Esophagus muscularis mucosa (tissue), 4 donors: ENCODE data around the gene C17orf114.

Experiments used
- CTCF ChIP-seq, 3 experiments: fragments of 200-600 bp in 2 of 3; fragments of 450-650 bp in 1 of 3; sonication (generic) in 2 of 3; IDR thresholded peaks; one replicate each; pipeline ENCODE4 v1.5.1; 2017 to 2019; ENCODE audit warnings: antibody characterized with exemption in 3 of 3, mild to moderate bottlenecking in 2 of 3, moderate library complexity in 1 of 3
- EP300 ChIP-seq: sonication (generic); formaldehyde crosslinking; IDR thresholded peaks from one replicate; pipeline ENCODE4 v1.6.1; 2017; ENCODE audit warnings: antibody characterized with exemption
- POLR2A ChIP-seq: fragments of 450-650 bp; IDR thresholded peaks from one replicate; pipeline ENCODE4 v1.6.1; 2017; ENCODE audit warnings: antibody characterized with exemption, moderate library complexity, mild to moderate bottlenecking, low read depth
- POLR2AphosphoS5 ChIP-seq, 2 donors: sonication (generic); formaldehyde crosslinking; IDR thresholded peaks; one replicate each; pipeline ENCODE4 v1.6.1; 2017; ENCODE audit warnings: antibody characterized with exemption in 2 of 2

- TF ChIP-seq CTCF (IDR thresholded peaks at IDR 0.05) (no peak), POLR2AphosphoS5 (IDR thresholded peaks at IDR 0.05) (no peak), POLR2A (no peak), EP300 (no peak)
Observed at GRCh38 chr17:4766723-4767122, 35.4 kb downstream of the C17orf114 start.
